NB4 (cell line): ENCODE measurements around the gene SMURF2.

Source experiments
- POLR2A ChIP-seq: IDR thresholded peaks from 2 replicates; pipeline ENCODE4 v1.6.1; 2011; ENCODE audit warnings: mild to moderate bottlenecking; ENCODE audit not compliant: insufficient read length; ENCODE audit errors: extremely low read depth
- TF ChIP-seq, protein P1 (sequence below): IDR thresholded peaks from one replicate; pipeline ENCODE4 v1.5.1; 2012; ENCODE audit warnings: low read depth, low read length
- TF ChIP-seq, protein P2 (sequence below): IDR thresholded peaks from 2 replicates; pipeline ENCODE4 v1.6.1; 2011; ENCODE audit warnings: low read depth, low read length

DNA sequence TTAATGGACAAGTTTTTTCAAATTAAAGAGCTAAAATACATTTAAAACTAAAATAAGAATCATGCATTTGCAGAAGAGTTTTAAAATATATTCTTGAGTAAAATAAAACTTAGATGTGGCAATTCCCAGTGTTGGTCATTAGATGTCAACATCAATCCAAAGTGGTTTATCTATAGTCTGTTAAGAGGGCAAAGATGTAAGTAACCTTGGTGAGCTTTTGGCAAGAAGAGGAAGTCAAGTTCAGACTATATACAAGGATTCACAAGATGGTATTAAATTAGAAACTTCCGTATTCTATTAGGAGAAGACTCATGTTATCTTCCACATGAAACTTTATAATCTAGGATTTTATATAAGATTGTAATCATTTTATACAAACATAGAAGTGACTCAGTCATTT, 82.2 kb downstream of the SMURF2 start:
- TF ChIP-seq, protein P1, sequence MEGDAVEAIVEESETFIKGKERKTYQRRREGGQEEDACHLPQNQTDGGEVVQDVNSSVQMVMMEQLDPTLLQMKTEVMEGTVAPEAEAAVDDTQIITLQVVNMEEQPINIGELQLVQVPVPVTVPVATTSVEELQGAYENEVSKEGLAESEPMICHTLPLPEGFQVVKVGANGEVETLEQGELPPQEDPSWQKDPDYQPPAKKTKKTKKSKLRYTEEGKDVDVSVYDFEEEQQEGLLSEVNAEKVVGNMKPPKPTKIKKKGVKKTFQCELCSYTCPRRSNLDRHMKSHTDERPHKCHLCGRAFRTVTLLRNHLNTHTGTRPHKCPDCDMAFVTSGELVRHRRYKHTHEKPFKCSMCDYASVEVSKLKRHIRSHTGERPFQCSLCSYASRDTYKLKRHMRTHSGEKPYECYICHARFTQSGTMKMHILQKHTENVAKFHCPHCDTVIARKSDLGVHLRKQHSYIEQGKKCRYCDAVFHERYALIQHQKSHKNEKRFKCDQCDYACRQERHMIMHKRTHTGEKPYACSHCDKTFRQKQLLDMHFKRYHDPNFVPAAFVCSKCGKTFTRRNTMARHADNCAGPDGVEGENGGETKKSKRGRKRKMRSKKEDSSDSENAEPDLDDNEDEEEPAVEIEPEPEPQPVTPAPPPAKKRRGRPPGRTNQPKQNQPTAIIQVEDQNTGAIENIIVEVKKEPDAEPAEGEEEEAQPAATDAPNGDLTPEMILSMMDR: no peak
- no peak for TF ChIP-seq POLR2A
- TF ChIP-seq, protein P2, sequence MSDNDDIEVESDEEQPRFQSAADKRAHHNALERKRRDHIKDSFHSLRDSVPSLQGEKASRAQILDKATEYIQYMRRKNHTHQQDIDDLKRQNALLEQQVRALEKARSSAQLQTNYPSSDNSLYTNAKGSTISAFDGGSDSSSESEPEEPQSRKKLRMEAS: no peak
